GM12801 (cell line): ENCODE measurements around the gene CHD2.

Experiments used
- CTCF ChIP-seq: IDR thresholded peaks from one replicate; pipeline ENCODE4 v1.5.1; 2011; ENCODE audit warnings: control low read depth; ENCODE audit not compliant: insufficient read length; ENCODE audit errors: extremely low read depth

CHD2 gene

DNA sequence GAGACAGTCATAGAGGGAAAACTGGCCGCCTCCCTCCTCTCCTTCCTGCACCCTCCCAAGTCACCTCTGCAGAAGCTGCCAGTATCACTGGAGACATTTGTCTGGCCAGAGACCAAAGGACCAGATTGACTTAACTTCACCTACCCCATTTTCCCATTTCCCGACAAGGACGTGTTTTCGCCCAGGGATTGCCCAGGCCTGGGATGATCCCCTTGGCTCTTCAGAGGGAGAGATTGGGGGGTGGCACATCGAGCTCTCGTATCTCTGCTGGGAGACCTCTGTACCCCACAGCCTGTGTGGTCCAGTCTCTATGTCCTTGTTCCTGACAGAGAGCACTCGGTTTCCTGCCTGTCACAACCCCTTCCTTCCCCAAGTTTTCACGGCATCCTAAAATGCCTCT lies 157.5 kb downstream of the CHD2 start:
- TF ChIP-seq CTCF, result no peak

- no peak for TF ChIP-seq CTCF
Measured at GRCh38 chr15:93058128-93058527, 158.0 kb downstream of the CHD2 start.

DNA sequence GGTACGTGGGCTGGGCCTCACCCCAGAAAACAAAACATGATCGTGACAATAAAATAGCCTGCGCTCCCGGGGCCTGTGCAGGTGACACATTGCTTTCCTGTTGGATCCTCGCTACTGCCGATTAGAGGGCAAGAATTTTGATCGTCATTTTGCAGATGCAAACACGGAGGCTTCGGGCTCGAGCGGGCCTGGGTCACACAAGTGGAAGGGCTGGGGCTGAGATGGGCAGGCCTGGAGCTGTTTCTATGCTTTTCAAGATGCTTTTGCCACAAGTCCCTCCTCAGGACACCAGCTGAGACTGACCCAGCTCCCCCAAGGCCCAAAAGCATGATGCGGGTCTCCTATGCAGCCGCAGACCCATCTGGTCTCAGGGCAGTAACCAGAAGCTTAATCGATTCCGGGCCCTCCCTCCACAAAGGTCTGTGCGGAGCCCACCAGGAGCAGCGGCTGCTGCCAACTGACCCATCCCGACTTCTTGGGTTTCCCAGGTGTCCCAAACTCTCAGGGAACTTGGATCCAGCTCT lies 158.8 kb downstream of the CHD2 start:
- no peak for TF ChIP-seq CTCF

GRCh38 chr15:93059442-93059841 lies 159.3 kb downstream of the CHD2 start:
- no peak for TF ChIP-seq CTCF

- TF ChIP-seq CTCF, result no peak
Measured at GRCh38 chr15:93060336-93061248, 160.5 kb downstream of the CHD2 start.

DNA sequence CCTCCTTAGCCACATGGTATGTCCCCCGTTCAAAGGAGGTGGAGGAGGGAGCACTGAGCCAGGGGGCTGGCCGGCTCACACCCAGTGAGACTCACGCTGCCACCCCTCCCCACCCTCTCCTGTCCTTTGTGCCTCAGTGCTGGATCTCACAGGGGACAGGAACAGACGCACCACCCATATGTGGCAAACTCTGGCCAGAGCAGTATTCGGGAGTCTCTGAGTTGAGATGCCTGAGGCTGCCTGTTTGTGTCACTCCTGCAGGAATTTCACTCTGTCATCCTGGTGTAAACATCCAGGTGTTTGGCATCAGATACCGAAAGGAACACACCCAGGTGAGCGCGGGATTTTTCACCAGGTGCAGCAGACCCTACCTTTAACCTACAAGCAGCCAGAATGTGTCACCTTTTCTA lies 163.1 kb downstream of the CHD2 start:
- TF ChIP-seq CTCF, result no peak

GRCh38 chr15:93063796-93064690 lies 163.9 kb downstream of the CHD2 start:
- TF ChIP-seq CTCF, result no peak
